Pancreas (tissue), 10 donors: ENCODE results near the gene SLC5A10. TPM values are rescaled to one million over a fixed set of nuclear protein-coding genes. Genes with fewer than 3 reads are reported as not detected.

ENCODE experiments used
- ATAC-seq, 4 donors: fragments of 200-7000 bp; cut with Tn5 transposase; one replicate each; pipeline versions ENCODE4 v1.8.0 to v1.9.1; 2020; ENCODE audit warnings: mild to moderate bottlenecking in 4 of 4, moderate library complexity in 4 of 4
- DNase-seq, 6 donors: peaks; one replicate each; pipeline ENCODE4 v3.0.0-alpha.2; 2020
- FAIRE-seq: peaks from 2 replicates; lab custom pipeline; 2012; peaks lifted over from hg19 to GRCh38; lab: Jason Lieb, UNC
- H3K27ac ChIP-seq, 4 donors: fragments of 200-600 bp; sonication (generic); 1 replicate in 3 of 4; 2 replicates in 1 of 4; pipeline versions ENCODE4 v1.5.0 to v1.8.0; 2020
- H3K27me3 ChIP-seq, 4 donors: fragments of 200-600 bp; one replicate each; pipeline ENCODE4 v1.8.0; 2021
- H3K36me3 ChIP-seq, 3 donors: fragments of 200-600 bp; sonication (generic) in 1 of 3; one replicate each; pipeline versions ENCODE4 v1.5.0 to v1.8.0; 2020 to 2021
- H3K4me1 ChIP-seq, 3 donors: fragments of 200-600 bp; one replicate each; pipeline ENCODE4 v1.8.0; 2021
- H3K4me3 ChIP-seq, 4 donors: fragments of 200-600 bp; sonication (generic) in 2 of 4; one replicate each; pipeline versions ENCODE4 v1.5.0 to v1.8.0; 2020 to 2021
- H3K9me3 ChIP-seq, 4 donors: fragments of 200-600 bp; one replicate each; pipeline ENCODE4 v1.8.0; 2021
- CTCF ChIP-seq, 4 donors: fragments of 200-600 bp; sonication (generic) in 3 of 4; IDR thresholded peaks; one replicate each; pipeline versions ENCODE4 v1.5.0 to v1.8.0; 2021; ENCODE audit warnings: antibody characterized with exemption in 4 of 4
- WGBS, 2 donors: extraction: QIAGEN DNeasy Blood & Tissue Kit; methylation state at CpG; one replicate each; pipeline ENCODE4 v1.1.7; 2013; 5-methylcytosine and 5-hydroxymethylcytosine counted together
- intact Hi-C, 3 donors: fragments of 100-400 bp; cut with DNase I; formaldehyde crosslinking; loops; one replicate each; pipeline versions ENCODE4 v1.11.1 to v1.14.2; 2022
- polyA plus RNA-seq, 2 donors: library from polyadenylated mRNA; stranded (reverse); fragments of 200-250 nt; gene quantifications; one replicate each; pipeline ENCODE4 v1.2.3, GENCODE V29; 2013
- total RNA-seq, 6 donors: library from RNA; stranded (reverse); fragmentation: NEBNext Ultra II Directional in 4 of 6; extraction: Animal tissue kit (Norgen Biotek cat#: 25700) in 4 of 6; gene quantifications; one replicate each; pipeline versions ENCODE4 v1.2.1 to v1.2.4, GENCODE V29; 2021 to 2023
- donor health status: healthy with polysubstance abuse.
- donor health status: DM: no; HTN: no; CAD: no; lungs with moderate emphysema.
- donor health status: DM: no; HTN: no; CAD: no.
- donor health status: control.
- donor health status: control.
- donor health status: Bipolar disorder and iron deficiency.
- donor health status: DM: yes; HTN: yes; CAD: no.
- donor health status: DM: no; HTN: no; CAD: no.
- donor health status: DM: no; HTN: no; CAD: no.
- donor health status: DM: yes; HTN: yes; CAD: no.

The SLC5A10 gene
- total and polyA plus RNA-seq, 8 donors = 0.02 TPM; not detected in 7

DNA sequence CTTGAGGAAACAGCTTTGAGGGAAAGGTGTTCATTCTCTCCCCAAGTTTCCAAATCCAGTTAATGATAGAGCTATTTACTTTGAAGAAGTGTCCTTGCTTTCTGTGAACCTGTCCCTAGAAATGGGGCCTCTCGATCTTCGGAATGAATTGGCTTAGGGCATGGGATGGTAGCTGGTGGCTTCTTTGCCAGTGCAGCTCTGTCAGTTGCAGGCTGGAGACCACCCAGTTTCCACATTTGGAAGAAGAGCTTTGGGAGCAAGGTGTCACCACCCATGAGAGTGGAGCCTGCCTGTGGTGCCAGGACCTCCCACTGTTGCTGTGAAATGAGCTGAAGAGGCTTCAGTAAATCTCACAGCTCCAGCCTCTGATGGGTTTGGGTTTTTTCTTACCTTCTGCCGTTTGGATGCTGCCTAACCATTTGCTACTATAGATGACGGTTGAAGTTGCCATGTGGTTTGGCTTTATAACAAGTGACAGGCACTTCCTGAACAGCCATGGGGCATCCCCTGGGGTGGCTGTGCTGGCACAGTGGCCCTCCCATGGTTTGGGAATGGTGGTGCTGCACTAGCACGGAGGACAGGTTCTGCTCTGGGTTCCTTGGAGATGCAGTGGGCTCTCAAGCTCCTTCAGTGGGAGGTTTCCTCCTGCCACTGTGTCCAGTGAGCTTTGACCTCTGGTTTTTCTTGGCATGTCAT lies 19.5 kb upstream of the SLC5A10 start:
- no peaks in the 10 kb centered on the region for H3K9me3 ChIP-seq
- no peak for DNase-seq
- WGBS, 2 donors = 67 to 79% methylated on average over 5 of the region's 5 CpGs
- no peak overlapping the region for H3K27ac ChIP-seq
- peaks cover 0 to 22% (median 7%) of the 10 kb centered on the region in 3 donors for H3K36me3 ChIP-seq
- no peak for TF ChIP-seq CTCF (IDR thresholded peaks at IDR 0.05)
- FAIRE-seq = no peak
- no peaks in the 10 kb centered on the region for H3K4me1 ChIP-seq
- H3K4me3 ChIP-seq = no peak overlapping the region
- no peaks in the 10 kb centered on the region for H3K27me3 ChIP-seq
- intact Hi-C loops = no loop called here
- no peak for ATAC-seq

DNA sequence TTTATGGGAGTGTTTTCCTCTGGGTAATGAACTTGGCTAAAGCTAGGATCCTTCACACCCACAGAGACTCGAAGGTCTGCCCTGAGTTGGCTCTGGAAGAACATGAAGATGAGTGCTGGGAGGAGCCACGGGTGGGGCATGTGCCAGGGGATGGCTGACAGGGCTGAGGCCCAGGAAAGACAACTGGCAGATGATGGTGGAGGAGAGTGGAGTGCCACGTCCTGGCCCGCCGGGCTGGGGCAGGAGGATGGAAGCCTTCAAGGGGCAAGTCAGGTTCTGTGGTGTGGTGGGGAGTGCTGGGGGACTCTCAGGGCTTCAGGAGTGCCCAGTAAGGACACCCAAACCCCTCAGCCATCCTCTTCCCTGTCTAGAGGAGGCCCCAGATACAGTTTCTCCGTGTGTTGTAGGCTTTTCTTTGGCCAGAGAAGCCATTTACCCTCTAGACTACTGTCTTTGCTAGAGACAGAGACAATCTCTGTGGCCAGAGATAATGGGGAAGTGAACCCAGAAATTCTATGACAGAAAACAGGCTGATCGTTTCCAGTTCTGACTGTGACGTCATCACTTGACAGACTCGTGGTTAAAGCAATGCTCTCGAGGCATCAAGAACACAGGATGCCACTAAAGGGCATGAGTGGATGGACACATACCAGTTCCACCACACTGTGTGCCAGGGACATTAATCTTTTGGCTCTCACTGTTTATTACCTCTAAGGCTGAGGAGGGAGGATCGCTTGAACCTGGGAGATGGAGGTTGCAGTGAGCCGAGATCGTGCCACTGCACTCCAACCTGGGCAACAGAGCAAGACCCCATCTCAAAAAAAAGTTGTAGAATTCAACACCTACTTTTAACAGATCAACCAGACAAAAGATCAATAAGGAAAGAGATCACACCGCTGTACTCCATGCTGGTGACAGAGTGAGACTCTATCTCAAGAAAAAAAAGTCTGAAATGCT lies 18.6 kb upstream of the SLC5A10 start:
- Histone ChIP-seq H3K36me3 (peaks cover 0 to 22% (median 7%) of the 10 kb centered on the region in 3 donors), H3K4me3 (no peak overlapping the region), H3K4me1 (no peaks in the 10 kb centered on the region), H3K27ac (no peak overlapping the region), H3K27me3 (no peaks in the 10 kb centered on the region), H3K9me3 (no peaks in the 10 kb centered on the region)
- no peak for TF ChIP-seq CTCF (IDR thresholded peaks at IDR 0.05)
- WGBS, 2 donors = 72 to 83% methylated on average over 14 of the region's 14 CpGs
- ATAC-seq = no peak
- intact Hi-C loops = no loop called here
- DNase-seq = no peak
- FAIRE-seq = no peak

DNA sequence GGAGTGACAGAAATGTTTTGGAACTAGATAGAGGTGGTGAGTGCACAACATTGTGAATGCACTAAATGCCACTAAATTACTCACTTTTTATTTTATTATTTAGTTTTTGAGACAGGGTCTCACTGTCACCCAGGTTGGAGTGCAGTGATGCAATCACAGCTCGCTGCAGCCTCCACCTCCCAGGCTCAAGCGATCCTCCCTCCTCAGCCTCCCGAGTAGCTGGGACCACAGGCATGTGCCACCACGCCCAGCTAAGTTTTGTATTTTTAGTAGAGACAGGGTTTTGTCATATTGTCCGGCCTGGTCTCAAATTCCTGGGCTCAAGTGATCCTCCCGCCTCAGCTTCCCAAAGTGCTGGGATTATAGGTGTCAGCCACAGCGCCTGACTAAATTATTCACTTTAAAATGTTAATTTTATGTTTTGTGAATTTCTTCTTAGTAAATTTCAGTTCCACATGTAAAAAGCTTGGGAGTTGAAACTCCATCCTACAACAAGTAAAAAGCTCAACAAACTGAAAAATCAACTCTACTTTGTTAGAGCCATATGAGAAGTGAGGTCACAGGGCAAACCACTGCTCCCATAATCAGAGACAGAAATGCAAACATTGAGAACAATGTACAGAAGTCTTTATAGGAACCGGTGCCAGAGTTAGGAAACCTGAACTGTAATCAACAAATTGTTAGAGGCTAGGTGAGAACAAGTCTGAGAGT lies 13.8 kb upstream of the SLC5A10 start:
- no peak for DNase-seq

DNA sequence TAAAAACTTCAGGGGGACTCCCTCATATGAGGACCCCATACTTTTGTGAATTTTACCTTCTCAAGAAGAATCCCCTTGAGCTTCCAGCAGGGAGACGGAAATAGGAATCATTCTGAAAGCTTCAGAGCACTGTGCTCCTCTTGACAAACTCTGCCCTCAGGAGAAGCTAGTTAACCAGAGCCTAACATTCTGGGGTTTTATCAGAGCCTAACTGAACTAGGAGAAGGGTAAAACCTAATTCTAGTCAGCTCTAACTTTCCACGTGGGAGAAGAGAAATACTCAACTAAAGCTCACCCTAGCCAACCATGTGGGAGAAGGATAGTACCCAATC lies 13.3 kb upstream of the SLC5A10 start:
- Histone ChIP-seq H3K9me3 (no peaks in the 10 kb centered on the region), H3K4me3 (no peak overlapping the region), H3K36me3 (no peaks in the 10 kb centered on the region), H3K4me1 (no peaks in the 10 kb centered on the region), H3K27ac (no peak overlapping the region), H3K27me3 (no peaks in the 10 kb centered on the region)
- DNase-seq (no peak), FAIRE-seq (no peak), ATAC-seq (no peak)
- no peak for TF ChIP-seq CTCF (IDR thresholded peaks at IDR 0.05)
- intact Hi-C loops = no loop called here
- 56 to 75% methylated on average over 2 of the region's 2 CpGs for WGBS, 2 donors

More for the DNA sequence above, 13.8 kb upstream of the SLC5A10 start:
- intact Hi-C loops = no loop called here
- ATAC-seq (no peak), FAIRE-seq (no peak)
- Histone ChIP-seq H3K9me3 (no peaks in the 10 kb centered on the region), H3K36me3 (no peaks in the 10 kb centered on the region), H3K4me1 (no peaks in the 10 kb centered on the region), H3K4me3 (no peak overlapping the region), H3K27ac (no peak overlapping the region), H3K27me3 (no peaks in the 10 kb centered on the region)
- WGBS, 2 donors = 73 to 79% methylated on average over 8 of the region's 8 CpGs
- no peak for TF ChIP-seq CTCF (IDR thresholded peaks at IDR 0.05)
